Germinal center (tissue), 1 donor: ENCODE results near the gene MBD3L2B.
A peak's percentile ranks its signal among the peaks of the same experiment; 100 is the strongest.
"Not testable (repeated sequence)": the region's sequence is repeated elsewhere in the genome, so short reads cannot be mapped to it uniquely, and the experiment has no call there.

Source experiments
- DNase-seq: peaks from one replicate; pipeline ENCODE4 v3.0.0; 2012; ENCODE audit warnings: mixed read lengths, low spot score

Gene MBD3L2B

DNA sequence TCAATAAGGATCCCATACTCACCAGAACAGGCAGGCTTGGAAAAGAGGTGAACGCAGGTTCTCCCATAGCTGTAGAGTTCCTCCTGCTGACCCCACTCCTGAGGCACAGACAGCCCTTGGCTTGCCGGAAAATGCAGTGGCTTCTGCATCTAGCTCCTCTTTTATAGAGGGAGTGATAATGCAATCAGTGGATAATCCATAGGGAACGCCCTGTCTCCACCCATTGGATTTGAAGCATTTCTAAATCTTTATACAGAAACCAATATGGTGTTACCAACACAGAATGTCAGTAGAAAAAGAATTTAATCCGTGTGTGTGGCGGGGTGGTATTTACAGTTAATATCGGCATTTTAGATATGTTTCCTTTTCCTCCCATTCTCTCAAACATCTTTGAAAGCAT, at the start of gene MBD3L2B:
MBD3L2B (minus strand) TSS at position 101 of the 400 bp plus-strand sequence; CDS start at position 67, 34 bp downstream.
- DNase-seq = not testable (repeated sequence)

DNA sequence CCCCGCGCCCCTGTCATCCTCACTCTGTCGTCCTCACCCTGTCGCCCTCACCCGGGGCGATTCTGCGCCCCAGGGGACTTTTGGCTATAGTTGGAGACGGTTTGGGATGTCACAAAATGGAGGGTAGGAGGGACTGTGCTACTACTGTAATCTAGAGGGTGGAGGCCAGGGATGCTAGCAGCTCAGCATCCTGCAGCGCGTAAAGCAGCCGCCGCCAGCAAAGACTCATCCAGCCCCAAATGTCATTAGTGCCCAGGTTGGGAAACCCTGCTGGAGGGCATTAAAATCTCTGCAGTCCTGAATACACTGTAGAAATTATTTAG, 48.6 kb upstream of the MBD3L2B start:
- DNase-seq = no peak

DNA sequence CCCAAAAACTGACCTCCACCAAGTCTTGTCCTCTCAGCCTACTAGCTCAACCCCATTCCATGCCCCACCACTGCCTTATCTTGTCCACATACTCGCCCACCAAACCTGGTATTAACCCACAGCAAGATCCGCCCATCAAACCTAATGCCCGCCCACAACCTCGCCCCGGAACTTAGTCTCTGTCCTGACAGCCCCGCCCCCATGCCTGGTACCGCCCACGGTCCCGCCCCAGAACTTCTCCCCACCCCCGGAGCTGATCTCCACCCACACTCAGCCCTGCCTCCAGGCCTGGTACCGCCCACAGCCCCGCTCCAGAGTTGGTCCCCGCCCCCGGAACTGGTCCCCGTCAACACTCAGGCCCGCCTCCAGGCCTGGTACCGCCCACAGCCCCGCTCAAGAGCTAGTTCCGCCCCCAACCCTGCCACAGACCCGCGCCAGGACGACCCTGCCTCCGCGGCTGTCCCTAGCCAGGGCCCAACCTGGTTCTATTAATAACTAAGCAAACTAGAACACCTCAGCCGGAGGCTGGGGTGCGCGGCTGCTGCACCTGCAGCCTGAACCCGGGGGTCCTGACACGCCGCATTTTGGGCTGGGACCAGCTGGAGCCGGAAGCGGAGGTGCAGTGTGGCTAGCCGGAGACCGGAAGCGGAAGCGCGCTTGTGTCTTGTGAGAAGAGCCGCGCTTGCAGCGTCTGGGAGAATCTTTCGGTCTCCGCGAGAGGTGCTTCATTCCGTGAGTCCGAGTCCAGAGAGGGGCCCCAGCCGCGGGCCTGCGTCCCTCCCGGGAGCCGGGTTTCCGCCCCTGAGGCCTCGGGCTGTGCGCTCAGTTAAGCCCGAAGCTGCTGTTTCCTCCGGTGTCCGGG, 48.0 kb upstream of the MBD3L2B start, which contains the start of gene ZNF557:
ZNF557 (plus strand) TSS at position 662 of the 862 bp plus-strand sequence. CDS start 5,372 bp downstream, outside the sequence.
- DNase-seq = peak; percentile 98

DNA sequence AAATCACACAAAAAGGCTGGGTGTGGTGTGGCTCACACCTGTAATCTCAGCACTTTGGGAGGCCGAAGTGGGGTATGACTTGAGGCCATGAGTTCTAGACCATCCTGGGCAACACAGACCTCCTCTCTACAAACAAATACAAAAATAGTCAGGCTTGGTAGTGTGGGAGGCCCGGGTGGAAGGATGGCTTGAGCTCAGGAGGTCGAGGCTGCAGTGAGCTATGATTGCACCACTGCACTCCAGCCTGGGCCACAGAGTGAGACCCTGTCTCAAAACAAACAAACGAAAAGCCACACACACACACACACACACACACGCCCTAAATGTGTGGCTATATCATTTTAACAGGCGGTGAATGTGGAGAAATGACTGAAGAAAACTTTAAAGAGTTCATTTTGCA, 47.4 kb upstream of the MBD3L2B start:
- no peak for DNase-seq

DNA sequence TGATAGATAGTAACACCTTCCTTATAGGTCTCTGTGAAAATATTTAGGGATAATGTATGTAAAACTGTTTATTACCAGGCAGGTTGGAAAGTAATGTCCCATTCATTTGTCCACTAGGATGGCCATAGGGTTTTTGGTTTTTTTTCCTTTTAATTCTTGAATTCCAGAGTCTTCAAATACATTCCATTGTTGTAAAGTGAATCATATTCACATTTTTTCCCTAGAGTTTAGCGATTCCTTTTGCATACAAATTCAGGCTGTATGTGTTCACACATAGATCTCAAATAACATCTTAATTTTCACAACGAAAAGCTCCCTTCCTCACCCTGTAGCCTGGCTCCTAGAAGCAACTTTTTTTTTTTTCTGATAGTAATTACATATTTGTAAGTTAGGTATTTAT, 46.5 kb upstream of the MBD3L2B start:
- DNase-seq = no peak

DNA sequence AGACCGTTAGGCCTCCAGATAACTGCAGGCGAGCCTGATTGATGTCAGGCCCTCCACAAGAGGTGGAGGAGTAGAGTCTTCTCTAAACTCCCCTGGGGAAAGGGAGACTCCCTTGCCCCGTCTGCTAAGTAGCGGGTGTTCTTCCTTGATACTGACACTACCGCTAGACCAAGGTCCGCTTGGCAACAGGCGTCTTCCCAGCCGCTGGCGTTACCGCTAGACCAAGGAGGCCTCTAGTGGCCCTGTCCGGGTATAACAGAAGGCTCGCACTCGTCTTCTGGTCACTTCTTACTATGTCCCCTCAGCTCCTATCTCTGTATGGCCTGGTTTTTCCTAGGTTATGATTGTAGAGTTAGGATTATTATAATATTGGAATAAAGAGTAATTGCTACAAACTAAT, 45.9 kb upstream of the MBD3L2B start:
- DNase-seq = not testable (repeated sequence)

DNA sequence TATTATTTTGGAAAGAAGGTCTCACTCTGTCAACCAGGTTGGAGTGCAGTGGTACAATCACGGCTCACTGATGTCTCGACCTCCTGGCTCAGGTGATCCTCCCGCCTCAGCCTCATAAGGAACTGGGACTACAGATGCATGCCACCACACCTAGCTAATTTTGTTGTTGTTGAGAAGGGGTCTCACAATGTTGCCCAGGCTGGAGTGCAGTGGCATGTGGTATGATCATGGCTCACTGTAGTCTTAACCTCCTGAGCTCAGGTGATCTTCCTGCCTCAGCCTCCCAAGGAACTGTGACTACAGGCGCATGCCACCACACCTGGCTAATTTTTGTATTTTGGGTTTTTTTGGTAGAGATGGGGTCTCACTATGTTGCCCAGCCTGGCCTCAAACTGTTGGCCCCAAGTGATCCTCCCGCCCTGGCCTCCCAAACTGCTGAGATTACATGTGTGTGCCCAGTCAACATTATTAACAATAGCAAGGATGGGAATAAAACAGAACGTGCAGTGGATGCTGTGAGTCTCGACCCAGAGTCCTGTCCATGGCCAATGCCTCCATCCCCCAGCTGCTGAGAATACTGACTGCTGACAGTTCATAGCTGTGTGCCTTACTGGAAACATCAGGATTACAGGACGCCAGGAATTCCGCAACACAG, 42.7 kb upstream of the MBD3L2B start:
- no peak for DNase-seq

DNA sequence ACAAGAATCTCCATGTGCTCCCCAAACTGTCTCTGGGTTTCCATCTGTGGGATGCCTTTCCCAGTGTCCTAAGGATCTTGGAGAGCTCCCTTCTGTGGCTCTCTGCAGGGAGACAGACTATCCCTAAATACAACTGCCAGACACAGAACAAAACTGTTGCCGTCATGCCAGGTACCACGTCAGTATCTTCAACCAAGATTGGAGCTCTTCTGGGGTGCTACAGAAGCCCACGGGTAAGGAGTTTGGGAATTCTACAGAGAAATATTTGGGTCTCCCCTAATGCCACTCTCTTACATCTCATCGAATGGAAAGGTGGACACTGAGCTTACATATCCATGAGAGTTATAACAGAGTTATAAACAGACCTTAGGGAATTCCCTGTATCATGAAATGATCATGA, 42.1 kb upstream of the MBD3L2B start:
- no peak for DNase-seq

DNA sequence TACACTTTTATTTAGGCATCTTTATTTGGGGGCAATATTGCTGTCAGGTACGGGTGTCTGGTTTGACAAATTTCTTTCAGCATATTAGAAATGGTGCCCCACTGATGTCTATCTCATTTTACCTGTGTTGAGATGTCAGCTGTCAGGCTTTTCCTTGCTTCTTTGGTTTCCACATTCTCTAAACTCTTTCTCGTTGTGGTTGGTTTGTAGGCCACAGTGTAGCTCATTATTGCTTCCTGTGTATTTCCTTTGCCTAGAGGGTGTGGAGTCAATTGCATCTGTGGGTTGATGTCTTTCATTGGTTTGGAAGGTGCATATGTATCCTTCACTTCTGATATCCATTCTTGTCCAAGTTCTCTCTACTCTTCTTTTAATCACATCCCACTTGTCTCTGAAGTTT, 38.7 kb upstream of the MBD3L2B start:
- DNase-seq = not testable (repeated sequence)

DNA sequence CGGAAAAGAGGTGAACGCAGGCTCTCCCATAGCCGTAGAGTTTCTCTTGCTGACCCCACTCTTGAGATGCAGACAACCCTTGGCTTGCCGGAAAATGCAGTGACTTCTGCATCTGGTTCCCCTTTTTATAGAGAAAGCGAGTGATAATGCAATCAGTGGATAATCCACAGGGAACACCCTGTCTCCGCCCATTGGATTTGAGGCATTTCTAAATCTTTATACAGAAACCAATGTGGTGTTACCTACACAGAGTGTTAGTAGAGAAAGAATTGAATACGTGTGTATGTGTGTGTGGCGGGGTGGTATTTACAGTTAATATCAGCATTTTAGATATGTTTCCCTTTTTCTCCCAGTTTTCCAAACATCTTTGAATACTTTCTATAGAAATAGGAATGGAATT, 37.3 kb upstream of the MBD3L2B start, which contains the start of gene MBD3L3:
MBD3L3 (minus strand) TSS at position 101 of the 400 bp plus-strand sequence; CDS start at position 30, 71 bp downstream.
- DNase-seq = not testable (repeated sequence)

DNA sequence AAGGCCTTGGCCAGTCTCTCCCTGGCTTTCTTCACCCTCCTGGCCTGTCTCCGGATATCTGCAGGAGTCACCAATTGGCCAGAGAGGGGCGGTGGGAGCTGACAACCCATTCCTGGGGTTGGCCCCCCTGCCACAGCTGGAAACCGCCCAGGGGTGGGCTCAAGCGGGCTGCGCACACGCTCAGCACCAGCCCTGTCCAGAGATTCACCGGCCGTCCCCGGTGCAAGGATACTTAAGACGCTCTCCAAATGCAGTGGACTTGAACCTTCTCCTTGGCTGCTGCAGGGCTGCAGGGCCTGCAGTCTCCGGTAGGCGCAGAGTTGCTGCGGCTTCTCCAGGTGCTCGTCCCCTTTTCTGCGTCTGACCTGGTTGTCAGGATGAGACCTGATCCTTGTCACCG, 35.1 kb upstream of the MBD3L2B start:
- DNase-seq = not testable (repeated sequence)

DNA sequence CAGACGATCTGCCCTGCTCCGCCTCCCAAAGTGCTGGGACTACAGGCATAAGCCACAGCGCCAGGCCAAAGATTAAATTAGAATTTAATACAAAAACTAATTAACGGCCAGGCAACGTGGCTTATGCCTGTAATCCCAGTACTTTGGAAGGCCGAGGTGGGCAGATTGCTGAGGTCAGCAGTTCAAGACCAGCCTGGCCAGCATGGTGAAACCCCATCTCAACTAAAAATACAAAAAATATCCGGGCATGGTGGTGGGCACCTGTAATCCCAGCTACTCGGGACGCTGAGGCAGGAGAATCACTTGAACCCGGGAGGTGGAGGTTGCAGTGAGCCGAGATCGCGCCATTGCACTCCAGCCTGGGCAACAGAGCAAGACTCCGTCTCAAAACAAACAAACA, 34.4 kb upstream of the MBD3L2B start:
- not testable (repeated sequence) for DNase-seq

DNA sequence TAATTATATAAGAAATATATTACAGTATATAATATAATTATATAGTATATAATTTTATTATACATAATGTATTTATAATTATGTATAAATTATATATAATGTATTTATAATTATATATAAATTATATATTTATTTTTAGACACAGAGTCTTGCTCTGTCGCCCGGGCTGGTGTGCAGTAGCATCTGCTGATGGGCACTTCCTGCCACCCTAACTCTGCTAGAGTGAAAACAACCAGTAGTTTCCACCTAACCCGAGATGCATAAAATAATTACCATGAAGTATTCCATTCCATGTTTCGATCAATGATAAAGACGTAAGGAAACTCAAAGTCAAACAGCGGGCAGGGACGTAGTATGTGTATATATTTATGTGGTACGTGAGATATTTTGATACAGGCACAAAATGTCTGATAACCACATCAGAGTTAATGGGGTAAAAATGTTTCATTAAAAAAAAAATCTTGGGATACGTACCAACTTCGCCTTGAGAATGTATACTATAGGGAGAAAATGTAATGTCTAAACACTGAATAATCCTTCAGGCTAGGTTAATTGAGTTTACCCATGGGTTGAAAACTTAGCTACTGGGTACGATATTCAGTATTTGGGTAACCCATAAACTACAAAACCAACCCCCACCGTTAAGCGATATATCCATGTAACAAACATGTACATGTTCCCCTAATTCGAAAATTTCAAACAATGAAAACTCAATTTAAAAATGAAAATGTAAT, 33.6 kb upstream of the MBD3L2B start:
- not testable (repeated sequence) for DNase-seq

DNA sequence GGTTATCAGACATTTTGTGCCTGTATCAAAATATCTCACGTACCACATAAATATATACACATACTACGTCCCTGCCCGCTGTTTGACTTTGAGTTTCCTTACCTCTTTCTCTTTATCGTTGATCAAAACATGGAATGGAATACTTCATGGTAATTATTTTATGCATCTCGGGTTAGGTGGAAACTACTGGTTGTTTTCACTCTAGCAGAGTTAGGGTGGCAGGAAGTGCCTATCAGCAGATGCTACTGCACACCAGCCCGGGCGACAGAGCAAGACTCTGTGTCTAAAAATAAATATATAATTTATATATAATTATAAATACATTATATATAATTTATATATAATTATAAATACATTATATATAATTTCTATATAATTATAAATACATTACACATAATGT, 31.7 kb upstream of the MBD3L2B start:
- not testable (repeated sequence) for DNase-seq

DNA sequence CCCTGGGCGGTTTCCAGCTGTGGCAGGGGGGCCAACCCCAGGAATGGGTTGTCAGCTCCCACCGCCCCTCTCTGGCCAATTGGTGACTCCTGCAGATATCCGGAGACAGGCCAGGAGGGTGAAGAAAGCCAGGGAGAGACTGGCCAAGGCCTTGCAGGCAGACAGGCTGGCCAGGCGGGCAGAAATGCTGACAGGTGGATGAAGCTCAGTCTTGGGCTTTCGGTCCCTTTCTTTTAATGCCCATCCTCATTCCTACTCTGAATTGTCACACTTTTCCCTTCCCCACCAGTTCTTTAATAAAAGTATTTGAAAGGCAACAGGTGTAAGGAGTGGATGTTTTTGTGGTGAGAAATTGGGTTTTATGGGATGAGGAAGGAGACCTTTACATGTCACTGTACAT, 30.2 kb upstream of the MBD3L2B start:
- not testable (repeated sequence) for DNase-seq

DNA sequence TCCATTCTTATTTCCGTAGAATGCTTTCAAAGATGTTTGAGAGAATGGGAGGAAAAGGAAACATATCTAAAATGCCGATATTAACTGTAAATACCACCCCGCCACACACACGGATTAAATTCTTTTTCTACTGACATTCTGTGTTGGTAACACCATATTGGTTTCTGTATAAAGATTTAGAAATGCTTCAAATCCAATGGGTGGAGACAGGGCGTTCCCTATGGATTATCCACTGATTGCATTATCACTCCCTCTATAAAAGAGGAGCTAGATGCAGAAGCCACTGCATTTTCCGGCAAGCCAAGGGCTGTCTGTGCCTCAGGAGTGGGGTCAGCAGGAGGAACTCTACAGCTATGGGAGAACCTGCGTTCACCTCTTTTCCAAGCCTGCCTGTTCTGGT, 27.8 kb upstream of the MBD3L2B start, which contains the start of gene MBD3L2:
MBD3L2 (plus strand) TSS at position 301 of the 400 bp plus-strand sequence; CDS start at position 354, 53 bp downstream.
- DNase-seq = not testable (repeated sequence)

DNA sequence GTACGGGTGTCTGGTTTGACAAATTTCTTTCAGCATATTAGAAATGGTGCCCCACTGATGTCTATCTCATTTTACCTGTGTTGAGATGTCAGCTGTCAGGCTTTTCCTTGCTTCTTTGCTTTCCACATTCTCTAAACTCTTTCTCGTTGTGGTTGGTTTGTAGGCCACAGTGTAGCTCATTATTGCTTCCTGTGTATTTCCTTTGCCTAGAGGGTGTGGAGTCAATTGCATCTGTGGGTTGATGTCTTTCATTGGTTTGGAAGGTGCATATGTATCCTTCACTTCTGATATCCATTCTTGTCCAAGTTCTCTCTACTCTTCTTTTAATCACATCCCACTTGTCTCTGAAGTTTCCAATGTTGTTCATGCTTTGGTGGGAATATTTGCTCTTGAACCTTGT, 20.3 kb upstream of the MBD3L2B start:
- DNase-seq = not testable (repeated sequence)

DNA sequence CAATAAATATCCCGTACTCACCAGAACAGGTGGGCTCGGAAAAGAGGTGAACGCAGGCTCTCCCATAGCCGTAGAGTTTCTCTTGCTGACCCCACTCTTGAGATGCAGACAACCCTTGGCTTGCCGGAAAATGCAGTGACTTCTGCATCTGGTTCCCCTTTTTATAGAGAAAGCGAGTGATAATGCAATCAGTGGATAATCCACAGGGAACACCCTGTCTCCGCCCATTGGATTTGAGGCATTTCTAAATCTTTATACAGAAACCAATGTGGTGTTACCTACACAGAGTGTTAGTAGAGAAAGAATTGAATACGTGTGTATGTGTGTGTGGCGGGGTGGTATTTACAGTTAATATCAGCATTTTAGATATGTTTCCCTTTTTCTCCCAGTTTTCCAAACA, 18.8 kb upstream of the MBD3L2B start, which contains the start of gene MBD3L4:
MBD3L4 (minus strand) TSS at position 101 of the 400 bp plus-strand sequence; CDS start at position 66, 35 bp downstream.
- not testable (repeated sequence) for DNase-seq

DNA sequence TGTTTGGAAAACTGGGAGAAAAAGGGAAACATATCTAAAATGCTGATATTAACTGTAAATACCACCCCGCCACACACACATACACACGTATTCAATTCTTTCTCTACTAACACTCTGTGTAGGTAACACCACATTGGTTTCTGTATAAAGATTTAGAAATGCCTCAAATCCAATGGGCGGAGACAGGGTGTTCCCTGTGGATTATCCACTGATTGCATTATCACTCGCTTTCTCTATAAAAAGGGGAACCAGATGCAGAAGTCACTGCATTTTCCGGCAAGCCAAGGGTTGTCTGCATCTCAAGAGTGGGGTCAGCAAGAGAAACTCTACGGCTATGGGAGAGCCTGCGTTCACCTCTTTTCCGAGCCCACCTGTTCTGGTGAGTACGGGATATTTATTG, 9.0 kb upstream of the MBD3L2B start, which contains the start of gene MBD3L5:
MBD3L5 (plus strand) TSS at position 301 of the 400 bp plus-strand sequence; CDS start at position 335, 34 bp downstream.
- not testable (repeated sequence) for DNase-seq

DNA sequence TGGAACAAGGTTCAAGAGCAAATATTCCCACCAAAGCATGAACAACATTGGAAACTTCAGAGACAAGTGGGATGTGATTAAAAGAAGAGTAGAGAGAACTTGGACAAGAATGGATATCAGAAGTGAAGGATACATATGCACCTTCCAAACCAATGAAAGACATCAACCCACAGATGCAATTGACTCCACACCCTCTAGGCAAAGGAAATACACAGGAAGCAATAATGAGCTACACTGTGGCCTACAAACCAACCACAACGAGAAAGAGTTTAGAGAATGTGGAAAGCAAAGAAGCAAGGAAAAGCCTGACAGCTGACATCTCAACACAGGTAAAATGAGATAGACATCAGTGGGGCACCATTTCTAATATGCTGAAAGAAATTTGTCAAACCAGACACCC, 7.6 kb upstream of the MBD3L2B start:
- not testable (repeated sequence) for DNase-seq

DNA sequence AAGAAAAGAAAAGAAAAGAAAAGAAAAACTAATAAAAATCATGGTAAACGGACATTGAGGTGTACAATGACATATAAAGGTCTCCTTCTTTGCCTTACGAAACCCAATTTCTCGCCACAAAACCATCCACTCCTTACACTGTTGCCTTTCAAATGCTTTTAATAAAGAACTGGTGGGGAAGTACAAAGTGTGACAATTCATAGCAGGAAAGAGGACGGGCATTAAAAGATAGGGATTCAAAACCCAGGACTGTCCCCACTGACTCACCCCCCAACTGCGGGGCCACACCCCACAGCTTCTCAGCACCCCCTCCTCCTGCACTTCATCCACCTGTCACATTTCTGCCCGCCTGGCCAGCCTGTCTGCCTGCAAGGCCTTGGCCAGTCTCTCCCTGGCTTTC, 2.4 kb downstream of the MBD3L2B start:
- no peak for DNase-seq

DNA sequence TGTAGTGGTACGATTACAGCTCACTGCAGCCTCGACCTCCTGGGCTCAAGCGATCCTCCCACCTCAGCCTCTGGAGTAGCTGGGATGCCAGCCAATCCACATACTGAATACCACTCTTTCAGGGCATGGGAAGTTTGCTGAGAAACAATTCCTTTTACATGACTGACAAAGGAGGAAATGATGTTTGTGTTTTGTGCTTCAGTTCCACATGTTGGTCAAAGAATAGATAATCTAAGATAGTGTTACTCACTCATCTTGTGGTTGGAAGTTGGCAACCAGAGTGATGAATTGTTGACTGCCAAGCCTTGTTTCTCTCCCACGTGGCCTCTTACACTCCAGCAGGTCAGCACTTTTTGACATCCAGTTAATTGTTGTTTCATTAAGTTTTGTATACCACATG, 7.6 kb downstream of the MBD3L2B start:
- DNase-seq = no peak
